ENCODE measurements around the gene SERPINA10.
"Not testable (repeated sequence)": the region's sequence is repeated elsewhere in the genome, so short reads cannot be mapped to it uniquely, and the experiment has no call there.

SERPINA10 gene

GRCh38 chr14:94285158-94285557 is 7.9 kb downstream of the SERPINA10 start:
- no peak for DNase-seq

GRCh38 chr14:94284221-94284620 is 8.8 kb downstream of the SERPINA10 start:
- DNase-seq, result no peak

DNA sequence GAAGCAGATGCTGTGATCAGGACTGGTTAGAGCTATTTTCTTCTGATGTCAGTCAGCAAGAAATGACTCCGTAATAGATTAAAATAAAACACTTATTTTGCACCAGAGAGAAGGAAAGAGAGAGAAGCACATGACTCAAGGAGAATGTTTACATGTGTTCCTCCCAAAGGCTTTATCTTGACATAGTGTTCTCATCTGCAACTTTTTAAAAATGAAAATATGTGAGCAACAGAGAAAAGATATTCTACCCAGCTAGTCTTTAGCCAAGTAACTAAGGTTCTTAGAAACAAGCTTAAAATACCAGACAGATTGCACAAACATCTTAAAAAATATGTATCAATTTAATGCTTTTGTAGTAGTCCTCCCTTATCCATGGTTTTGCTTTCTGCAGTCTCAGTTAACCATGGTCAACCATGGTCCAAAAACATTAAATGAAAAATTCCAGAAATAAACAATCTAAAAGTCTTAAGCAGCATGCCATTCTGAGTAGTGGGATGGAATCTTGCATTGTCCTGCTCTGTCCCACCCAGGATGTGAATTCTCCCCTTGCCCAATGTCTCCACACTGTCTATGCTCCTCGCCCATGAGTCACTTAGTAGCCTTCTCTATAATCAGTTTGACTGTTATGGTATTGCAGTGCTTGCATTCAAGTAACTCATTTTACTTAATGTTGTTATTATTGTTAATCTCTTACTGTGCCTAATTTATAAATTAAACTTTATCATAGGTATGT is 9.9 kb downstream of the SERPINA10 start:
- DNase-seq, result no peak

- DNase-seq, result no peak
These were observed 14.3 kb downstream of the SERPINA10 start for GRCh38 chr14:94278731-94279130.

GRCh38 chr14:94276898-94277561 is 16.0 kb downstream of the SERPINA10 start:
- DNase-seq, result not testable (repeated sequence)

- DNase-seq, result peak in 37 of 56 donors; percentile 5 to 72 (median 42)
These were observed 23.9 kb downstream of the SERPINA10 start for GRCh38 chr14:94269156-94269555.

GRCh38 chr14:94268582-94268981 is 24.5 kb downstream of the SERPINA10 start:
- DNase-seq, result not testable (repeated sequence)

GRCh38 chr14:94267352-94267751 is 25.7 kb downstream of the SERPINA10 start:
- no peak for DNase-seq

DNA sequence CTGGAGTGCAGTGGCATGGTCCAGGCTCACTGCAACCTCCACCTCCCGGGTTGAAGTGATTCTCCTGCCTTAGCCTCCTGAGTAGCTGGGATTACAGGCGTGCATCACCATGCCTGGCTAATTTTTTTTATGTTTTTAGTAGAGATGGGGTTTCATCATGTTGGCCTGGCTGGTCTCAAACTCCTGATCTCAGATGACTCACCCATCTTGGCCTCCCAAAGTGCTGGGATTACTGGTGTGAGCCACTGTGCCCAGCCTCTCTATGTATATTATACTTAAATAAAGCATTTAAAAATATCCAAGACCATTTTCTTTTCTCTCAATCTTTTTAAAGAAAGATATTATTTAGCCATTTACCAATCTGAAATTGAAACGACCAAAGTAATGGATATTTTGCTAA is 28.9 kb downstream of the SERPINA10 start:
- not testable (repeated sequence) for DNase-seq

DNA sequence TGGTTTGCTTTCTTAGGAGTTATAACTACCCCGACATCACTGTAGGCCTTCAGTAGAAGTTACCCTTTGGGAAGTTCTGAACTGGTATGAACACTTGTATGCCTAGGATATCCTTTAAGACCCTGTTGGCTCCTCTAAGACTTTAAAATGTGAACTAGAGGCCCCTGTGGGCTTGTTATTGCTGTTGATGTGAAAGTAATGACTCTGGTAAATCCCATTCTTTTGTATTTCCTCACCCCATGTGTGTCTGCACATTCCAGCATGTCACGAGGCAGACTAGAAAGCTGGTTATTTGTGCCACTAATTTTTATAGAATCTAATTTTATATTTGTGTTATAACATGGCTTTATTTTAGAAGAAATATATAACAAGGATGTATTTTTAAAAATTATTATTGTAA is 48.9 kb downstream of the SERPINA10 start:
- no peak for DNase-seq

DNA sequence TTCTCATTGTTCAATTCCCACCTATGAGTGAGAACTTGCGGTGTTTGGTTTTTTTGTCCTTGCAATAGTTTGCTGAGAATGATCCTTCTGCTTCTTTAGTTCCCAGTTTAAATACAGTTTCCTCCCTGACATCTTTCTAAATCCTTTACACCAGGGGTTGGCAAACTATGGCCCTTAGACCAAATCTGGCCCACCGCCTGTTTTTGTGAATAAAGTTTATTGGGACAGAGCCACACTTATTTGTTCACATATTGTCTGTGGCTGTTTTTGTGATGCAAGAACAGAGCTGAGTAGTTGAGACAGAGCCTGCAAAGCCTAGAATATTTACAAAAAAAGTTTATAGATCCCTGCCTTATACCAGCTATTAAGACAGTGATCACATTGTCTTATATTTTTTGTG is 53.7 kb downstream of the SERPINA10 start:
- peak in 4 of 56 donors; percentile 1 to 8 (median 5) for DNase-seq

DNA sequence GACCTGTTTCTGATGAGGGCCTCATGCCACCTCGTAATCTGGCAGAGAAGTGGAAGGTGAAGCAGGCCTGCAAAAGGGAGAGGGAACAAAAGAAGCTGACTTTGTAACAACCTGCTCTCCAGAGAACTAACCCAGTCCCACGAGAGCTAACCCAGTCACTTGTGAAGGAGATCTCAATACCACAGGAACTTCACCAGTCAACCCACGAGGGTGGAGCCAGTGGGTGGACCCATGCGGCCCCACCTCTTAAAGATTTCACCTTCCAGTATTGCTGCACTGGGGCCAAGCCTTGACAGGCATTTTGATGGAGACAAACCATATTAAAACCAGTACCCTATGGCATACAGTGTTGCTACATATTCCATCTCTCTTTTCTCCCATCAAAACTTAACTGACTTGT is 55.1 kb downstream of the SERPINA10 start:
- DNase-seq, result no peak

- no peak for DNase-seq
These were observed 56.0 kb downstream of the SERPINA10 start for GRCh38 chr14:94237046-94237445.
